HEK293 (cell line): ENCODE data around the gene PXYLP1.

Experiments
- CTCF ChIA-PET: fragments of 350-600 bp; formaldehyde crosslinking; extraction: SDS; loops from one replicate; lab custom pipeline; 2021; ENCODE audit warnings: antibody characterized with exemption; lab: Yijun Ruan, JAX
- POLR2A ChIA-PET: fragments of 300-600 bp; formaldehyde crosslinking; extraction: SDS; loops from one replicate; lab custom pipeline; 2020; ENCODE audit warnings: antibody characterized with exemption, inconsistent platforms; lab: Yijun Ruan, JAX
- H3K27ac ChIP-seq: fragments of 200-500 bp; sonication (Bioruptor generic); 2 replicates; pipeline ENCODE4 v1.5.1; 2014; ENCODE audit warnings: low read depth, low read length, control low read depth, inconsistent platforms; ENCODE audit errors: extremely low read depth
- H3K36me3 ChIP-seq, 2 experiments: fragments of 200-500 bp in 1 of 2; sonication (Bioruptor generic) in 1 of 2; 1 replicate in 1 of 2; 2 replicates in 1 of 2; pipeline ENCODE4 v1.5.1; 2014 to 2017; ENCODE audit warnings: inconsistent platforms in 2 of 2, low read length in 2 of 2; ENCODE audit not compliant: control insufficient read depth in 2 of 2, insufficient read depth in 1 of 2
- H3K4me1 ChIP-seq: fragments of 200-500 bp; sonication (Bioruptor generic); 2 replicates; pipeline ENCODE4 v1.5.1; 2014; ENCODE audit warnings: mild to moderate bottlenecking, low read length, inconsistent platforms; ENCODE audit not compliant: control insufficient read depth, insufficient read depth
- H3K4me3 ChIP-seq: 2 replicates; pipeline ENCODE4 v1.5.1; 2011; ENCODE audit warnings: low read depth, mild to moderate bottlenecking, control low read depth, low read length, moderate library complexity
- H3K9me3 ChIP-seq: fragments of 200-500 bp; sonication (Bioruptor generic); 2 replicates; pipeline ENCODE4 v1.5.1; 2014; ENCODE audit warnings: low read depth, low read length, inconsistent platforms; ENCODE audit not compliant: control insufficient read depth, insufficient read depth
- BCL11B ChIP-seq: fragments of 450-650 bp; formaldehyde crosslinking; IDR thresholded peaks from 2 replicates; pipeline ENCODE4 v1.5.1; 2016; ENCODE audit warnings: low read depth, missing biosample characterization, missing genetic modification characterization
- MEIS1 ChIP-seq: sonication (generic); formaldehyde crosslinking; IDR thresholded peaks from 2 replicates; pipeline ENCODE4 v1.8.1; 2022; ENCODE audit warnings: missing genetic modification reagents, mild to moderate bottlenecking, borderline replicate concordance
- SCRT1 ChIP-seq: fragments of 450-650 bp; formaldehyde crosslinking; IDR thresholded peaks from 2 replicates; pipeline ENCODE4 v1.5.1; 2016; ENCODE audit warnings: missing biosample characterization, missing genetic modification characterization, borderline replicate concordance
- ZBTB17 ChIP-seq: fragments of 450-650 bp; formaldehyde crosslinking; IDR thresholded peaks from 2 replicates; pipeline ENCODE4 v1.5.1; 2016; ENCODE audit warnings: missing biosample characterization, missing genetic modification characterization
- ZBTB48 ChIP-seq: fragments of 450-650 bp; formaldehyde crosslinking; IDR thresholded peaks from 2 replicates; pipeline ENCODE4 v1.5.1; 2016; ENCODE audit warnings: missing biosample characterization, missing genetic modification characterization
- ZBTB49 ChIP-seq: fragments of 450-650 bp; formaldehyde crosslinking; IDR thresholded peaks from 2 replicates; pipeline ENCODE4 v1.5.1; 2016; ENCODE audit warnings: missing biosample characterization, missing genetic modification characterization, low read depth
- ZNF133 ChIP-seq: fragments of 450-650 bp; formaldehyde crosslinking; IDR thresholded peaks from 2 replicates; pipeline ENCODE4 v1.5.1; 2016; ENCODE audit warnings: missing biosample characterization, missing genetic modification characterization
- ZNF148 ChIP-seq: fragments of 450-650 bp; formaldehyde crosslinking; IDR thresholded peaks from 2 replicates; pipeline ENCODE4 v1.5.0; 2017; ENCODE audit warnings: missing biosample characterization, missing genetic modification characterization, borderline replicate concordance
- ZNF157 ChIP-seq: fragments of 450-650 bp; formaldehyde crosslinking; IDR thresholded peaks from 2 replicates; pipeline ENCODE4 v1.5.1; 2016; ENCODE audit warnings: missing biosample characterization, missing genetic modification characterization
- ZNF292 ChIP-seq: fragments of 450-650 bp; formaldehyde crosslinking; IDR thresholded peaks from 2 replicates; pipeline ENCODE4 v1.5.1; 2016; ENCODE audit warnings: low read depth, missing biosample characterization, missing genetic modification characterization, borderline replicate concordance
- ZNF449 ChIP-seq: fragments of 450-650 bp; formaldehyde crosslinking; IDR thresholded peaks from 2 replicates; pipeline ENCODE4 v1.5.1; 2017; ENCODE audit warnings: missing biosample characterization, mild to moderate bottlenecking, missing genetic modification characterization, moderate library complexity
- ZNF521 ChIP-seq: fragments of 450-650 bp; formaldehyde crosslinking; IDR thresholded peaks from 2 replicates; pipeline ENCODE4 v1.5.1; 2017; ENCODE audit warnings: missing biosample characterization, mild to moderate bottlenecking, missing genetic modification characterization
- ZNF530 ChIP-seq: fragments of 450-650 bp; formaldehyde crosslinking; IDR thresholded peaks from 2 replicates; pipeline ENCODE4 v1.5.1; 2016; ENCODE audit warnings: low read depth, missing biosample characterization, missing genetic modification characterization
- ZNF558 ChIP-seq: fragments of 450-650 bp; formaldehyde crosslinking; IDR thresholded peaks from 2 replicates; pipeline ENCODE4 v1.5.1; 2016; ENCODE audit warnings: missing biosample characterization, missing genetic modification characterization
- ZNF623 ChIP-seq: fragments of 450-650 bp; formaldehyde crosslinking; IDR thresholded peaks from 2 replicates; pipeline ENCODE4 v1.5.1; 2016; ENCODE audit warnings: missing biosample characterization, missing genetic modification characterization
- ZNF654 ChIP-seq: fragments of 450-650 bp; formaldehyde crosslinking; IDR thresholded peaks from 2 replicates; pipeline ENCODE4 v1.5.1; 2016; ENCODE audit warnings: low read depth, missing biosample characterization, missing genetic modification characterization
- ZNF658 ChIP-seq: fragments of 450-650 bp; formaldehyde crosslinking; IDR thresholded peaks from 2 replicates; pipeline ENCODE4; 2016; ENCODE audit warnings: missing biosample characterization, missing genetic modification characterization
- ZNF777 ChIP-seq: fragments of 450-650 bp; formaldehyde crosslinking; IDR thresholded peaks from 2 replicates; pipeline ENCODE4 v1.5.1; 2017; ENCODE audit warnings: missing biosample characterization, missing genetic modification characterization, borderline replicate concordance
- ZNF785 ChIP-seq: fragments of 450-650 bp; formaldehyde crosslinking; IDR thresholded peaks from 2 replicates; pipeline ENCODE4 v1.5.1; 2016; ENCODE audit warnings: missing biosample characterization, missing genetic modification characterization
- ZNF791 ChIP-seq: fragments of 450-650 bp; formaldehyde crosslinking; IDR thresholded peaks from 2 replicates; pipeline ENCODE4 v1.5.1; 2016; ENCODE audit warnings: missing biosample characterization, missing genetic modification characterization
- ZSCAN30 ChIP-seq: fragments of 450-650 bp; IDR thresholded peaks from 2 replicates; pipeline ENCODE4 v1.5.1; 2018; ENCODE audit warnings: missing biosample characterization, mild to moderate bottlenecking, missing genetic modification characterization, moderate library complexity
- ZSCAN4 ChIP-seq: fragments of 450-650 bp; formaldehyde crosslinking; IDR thresholded peaks from 2 replicates; pipeline ENCODE4 v1.5.1; 2017; ENCODE audit warnings: missing biosample characterization, missing genetic modification characterization

PXYLP1 gene

GRCh38 chr3:141253811-141254210 is 22.2 kb downstream of the PXYLP1 start (continued):
- TF ChIP-seq ZNF777 (tag by site-specific recombination), result no peak
- TF ChIP-seq, all 188 proteins: peak for 0

- CTCF ChIA-PET, result interaction anchor here (0.6 to 4.0 kb wide), 15 partner anchors 9 to 342 kb away, joined by 3 to 38 read pairs (median 3); partner anchors contain the start of gene PXYLP1
These were observed 23.7 kb downstream of the PXYLP1 start for GRCh38 chr3:141255137-141255845.

GRCh38 chr3:141255846-141256261 is 24.2 kb downstream of the PXYLP1 start:
- H3K27ac ChIP-seq, result no peak overlapping the region
- peak; percentile 57; the same call in 1 of the 2 replicates for TF ChIP-seq ZBTB17
- no peak for TF ChIP-seq MEIS1 (CRISPR knock-in tag)
- peak; percentile 68 for TF ChIP-seq ZNF654 (tag by site-specific recombination)
- TF ChIP-seq ZSCAN30 (tag by site-specific recombination), result peak; percentile 81
- CTCF ChIA-PET, result interaction anchor here (0.5 to 4.0 kb wide), 15 partner anchors 10 to 989 kb away, joined by 3 to 38 read pairs (median 3); partner anchors contain the start of gene PXYLP1
- H3K4me1 ChIP-seq, result no peaks in the 10 kb centered on the region
- H3K9me3 ChIP-seq, result no peaks in the 10 kb centered on the region
- no peak overlapping the region for H3K4me3 ChIP-seq
- POLR2A ChIA-PET, result interaction anchor here (1.8 kb wide), 1 partner anchor 24 kb away, joined by 7 read pairs; the partner anchor contains the start of gene PXYLP1
- H3K36me3 ChIP-seq, result peaks cover 0 to 3% of the 10 kb centered on the region in 2 experiments; a peak in 1 of 3 replicates

More at GRCh38 chr3:141255137-141255845, 23.7 kb downstream of the PXYLP1 start:
- H3K4me1 ChIP-seq, result no peaks in the 10 kb centered on the region
- no peak overlapping the region for H3K4me3 ChIP-seq
- no peak overlapping the region for H3K27ac ChIP-seq
- TF ChIP-seq SCRT1 (tag by site-specific recombination) (no peak), ZNF449 (tag by site-specific recombination) (no peak), ZNF148 (no peak), ZBTB48 (tag by site-specific recombination) (no peak), ZNF292 (no peak), ZNF658 (tag by site-specific recombination) (no peak), ZNF521 (tag by site-specific recombination) (no peak)
- no peaks in the 10 kb centered on the region for H3K9me3 ChIP-seq
- POLR2A ChIA-PET, result interaction anchor here (1.8 kb wide), 1 partner anchor 24 kb away, joined by 7 read pairs; the partner anchor contains the start of gene PXYLP1
- H3K36me3 ChIP-seq, result no peaks in the 10 kb centered on the region

- Histone ChIP-seq H3K27ac (no peak overlapping the region), H3K9me3 (no peaks in the 10 kb centered on the region), H3K4me3 (no peak overlapping the region), H3K36me3 (peaks cover 0 to 7% of the 10 kb centered on the region in 2 experiments; a peak in 1 of 3 replicates), H3K4me1 (no peaks in the 10 kb centered on the region)
- POLR2A ChIA-PET, result no interaction called here
- CTCF ChIA-PET, result interaction anchor here (3.7 to 4.0 kb wide), 2 partner anchors 11 to 24 kb away, joined by 22 to 38 read pairs; partner anchors contain the start of gene PXYLP1
- no peak for TF ChIP-seq BCL11B (tag by site-specific recombination)
- TF ChIP-seq ZNF623 (tag by site-specific recombination), result no peak
- no peak for TF ChIP-seq ZNF530 (tag by site-specific recombination)
- no peak for TF ChIP-seq ZBTB49 (tag by site-specific recombination)
- no peak for TF ChIP-seq ZNF785 (tag by site-specific recombination)
- TF ChIP-seq ZSCAN4 (tag by site-specific recombination), result no peak
- no peak for TF ChIP-seq ZNF133 (tag by site-specific recombination)
- TF ChIP-seq ZNF157 (tag by site-specific recombination), result no peak
- no peak for TF ChIP-seq ZNF791 (tag by site-specific recombination)
- TF ChIP-seq ZNF558 (tag by site-specific recombination), result no peak
These were observed 25.2 kb downstream of the PXYLP1 start for GRCh38 chr3:141256820-141257219.
